Activated CD8-positive, alpha-beta T cell treated with anti-CD3 and anti-CD28 coated beads for 36 hours (primary cell): ENCODE data around the gene TNFRSF9. TPM values are rescaled to one million over a fixed set of nuclear protein-coding genes. Genes with fewer than 3 reads are reported as not detected.
"Not testable (repeated sequence)": the region's sequence is repeated elsewhere in the genome, so short reads cannot be mapped to it uniquely, and the experiment has no call there.

Experiments used
- ATAC-seq: fragments of 200-7000 bp; cut with Tn5 transposase; one replicate; pipeline ENCODE4 v1.10.0; 2021; ENCODE audit warnings: mild to moderate bottlenecking, moderate library complexity
- CTCF ChIA-PET: fragments of 350-600 bp; sonication (Branson Sonifier 250); formaldehyde crosslinking; loops from one replicate; lab custom pipeline; 2021; ENCODE audit warnings: antibody characterized with exemption; lab: Charles Lee
- POLR2A ChIA-PET: fragments of 350-600 bp; sonication (Branson Sonifier 250); formaldehyde crosslinking; loops from one replicate; lab custom pipeline; 2021; ENCODE audit warnings: antibody characterized with exemption; lab: Charles Lee
- DNase-seq: peaks from one replicate; pipeline ENCODE4 v3.0.0-alpha.2; 2020
- H3K27ac Mint-ChIP-seq: one replicate; pipeline ENCODE4 v1.8.0; 2021; ENCODE audit warnings: mild to moderate bottlenecking, mixed read lengths
- H3K27me3 Mint-ChIP-seq: one replicate; pipeline ENCODE4 v1.8.0; 2021; ENCODE audit warnings: mixed read lengths
- H3K36me3 Mint-ChIP-seq: one replicate; pipeline ENCODE4 v1.8.0; 2021; ENCODE audit warnings: low read depth, mixed read lengths
- H3K4me1 Mint-ChIP-seq: one replicate; pipeline ENCODE4 v1.8.0; 2021; ENCODE audit warnings: low read depth, mixed read lengths
- H3K4me3 Mint-ChIP-seq: one replicate; pipeline ENCODE4 v1.8.0; 2021; ENCODE audit warnings: mild to moderate bottlenecking, moderate library complexity, mixed read lengths
- H3K9me3 Mint-ChIP-seq: one replicate; pipeline ENCODE4 v1.8.0; 2021; ENCODE audit warnings: mixed read lengths
- CTCF ChIP-seq: fragments of 200-600 bp; IDR thresholded peaks from one replicate; pipeline ENCODE4 v1.8.0; 2022; ENCODE audit warnings: antibody characterized with exemption, mild to moderate bottlenecking
- intact Hi-C: fragments of 100-400 bp; cut with micrococcal nuclease; formaldehyde crosslinking; loops from one replicate; pipeline ENCODE4 v1.10.0; 2022
- total RNA-seq, 2 experiments: library from RNA; stranded (reverse); gene quantifications; one replicate each; pipeline ENCODE4 v1.2.3, GENCODE V29; 2021

TNFRSF9 gene
- total RNA-seq, 2 experiments from 2014 or later: 214 to 219 TPM

- ChIA-PET CTCF (interaction anchor here (1.8 kb wide), 1 partner anchor 45 kb away, joined by 5 read pairs; no protein-coding TSS in a partner anchor), POLR2A (interaction anchor here (0.6 to 1.2 kb wide), 3 partner anchors 11 to 88 kb away, joined by 3 read pairs; no protein-coding TSS in a partner anchor)
- peak overlapping the region; percentile 61 for H3K27ac Mint-ChIP-seq
- no peaks in the 10 kb centered on the region for H3K9me3 Mint-ChIP-seq
- H3K4me3 Mint-ChIP-seq: no peak overlapping the region
- ATAC-seq (no peak), DNase-seq (no peak)
- intact Hi-C loops: no loop called here
- H3K36me3 Mint-ChIP-seq: peaks cover 65% of the 10 kb centered on the region
- TF ChIP-seq CTCF: no peak
- H3K4me1 Mint-ChIP-seq: peaks cover 31% of the 10 kb centered on the region
- H3K27me3 Mint-ChIP-seq: no peaks in the 10 kb centered on the region
Observed at GRCh38 chr1:7970246-7970645, 29.6 kb upstream of the TNFRSF9 start.

- no peaks in the 10 kb centered on the region for H3K27me3 Mint-ChIP-seq
- H3K36me3 Mint-ChIP-seq: peaks cover 80% of the 10 kb centered on the region
- peak overlapping the region; percentile 66 for H3K27ac Mint-ChIP-seq
- POLR2A ChIA-PET: interaction anchor here (0.9 kb wide), 1 partner anchor 17 kb away, joined by 4 read pairs; no protein-coding TSS in a partner anchor
- no peaks in the 10 kb centered on the region for H3K9me3 Mint-ChIP-seq
- intact Hi-C loops: no loop called here
- H3K4me3 Mint-ChIP-seq: no peak overlapping the region
- CTCF ChIA-PET: interaction anchor here (1.0 kb wide), 1 partner anchor 48 kb away, joined by 4 read pairs; no protein-coding TSS in a partner anchor
- DNase-seq: no peak
- TF ChIP-seq CTCF: no peak
- peaks cover 52% of the 10 kb centered on the region for H3K4me1 Mint-ChIP-seq
- ATAC-seq: no peak
Observed at GRCh38 chr1:7967651-7968050, 27.0 kb upstream of the TNFRSF9 start.

- Mint-ChIP-seq H3K4me1 (peaks cover 52% of the 10 kb centered on the region), H3K27ac (peak overlapping the region; percentile 66), H3K27me3 (no peaks in the 10 kb centered on the region), H3K4me3 (peak overlapping the region; percentile 4), H3K9me3 (no peaks in the 10 kb centered on the region), H3K36me3 (peaks cover 80% of the 10 kb centered on the region)
- ATAC-seq (no peak), DNase-seq (no peak)
- CTCF ChIA-PET: interaction anchor here (1.0 to 2.1 kb wide), 2 partner anchors 8 to 48 kb away, joined by 4 to 14 read pairs; no protein-coding TSS in a partner anchor
- TF ChIP-seq CTCF: no peak
- intact Hi-C loops: no loop called here
- POLR2A ChIA-PET: interaction anchor here (0.9 kb wide), 1 partner anchor 17 kb away, joined by 4 read pairs; no protein-coding TSS in a partner anchor
Observed at GRCh38 chr1:7967196-7967595, 26.6 kb upstream of the TNFRSF9 start.

GRCh38 chr1:7964476-7964875 lies 23.8 kb upstream of the TNFRSF9 start:
- peak overlapping the region; percentile 99 for H3K27ac Mint-ChIP-seq
- H3K4me1 Mint-ChIP-seq: peaks cover 59% of the 10 kb centered on the region
- peaks cover 69% of the 10 kb centered on the region for H3K36me3 Mint-ChIP-seq
- intact Hi-C loops: no loop called here
- DNase-seq (no peak), ATAC-seq (no peak)
- ChIA-PET POLR2A (interaction anchor here (1.2 to 5.7 kb wide), 2 partner anchors 11 to 23 kb away, joined by 4 to 39 read pairs; partner anchors contain the start of gene TNFRSF9), CTCF (interaction anchor here (2.9 kb wide), 1 partner anchor 11 kb away, joined by 17 read pairs; no protein-coding TSS in a partner anchor)
- TF ChIP-seq CTCF: no peak
- H3K4me3 Mint-ChIP-seq: peak overlapping the region; percentile 98
- no peaks in the 10 kb centered on the region for H3K27me3 Mint-ChIP-seq
- no peaks in the 10 kb centered on the region for H3K9me3 Mint-ChIP-seq

- H3K4me3 Mint-ChIP-seq: peak overlapping the region; percentile 98
- H3K27me3 Mint-ChIP-seq, DNase-seq, ATAC-seq, intact Hi-C loops, H3K9me3 Mint-ChIP-seq: not testable (repeated sequence)
- peaks cover 67% of the 10 kb centered on the region for H3K36me3 Mint-ChIP-seq
- peak overlapping the region; percentile 99 for H3K27ac Mint-ChIP-seq
- peaks cover 63% of the 10 kb centered on the region for H3K4me1 Mint-ChIP-seq
- ChIA-PET CTCF (interaction anchor here (2.9 kb wide), 1 partner anchor 11 kb away, joined by 17 read pairs; no protein-coding TSS in a partner anchor), POLR2A (interaction anchor here (1.2 to 5.7 kb wide), 2 partner anchors 11 to 22 kb away, joined by 4 to 39 read pairs; partner anchors contain the start of gene TNFRSF9)
Observed at GRCh38 chr1:7963841-7964240, 23.2 kb upstream of the TNFRSF9 start.

GRCh38 chr1:7963378-7963730 lies 22.7 kb upstream of the TNFRSF9 start:
- ATAC-seq, intact Hi-C loops, DNase-seq, H3K27me3 Mint-ChIP-seq, H3K9me3 Mint-ChIP-seq: not testable (repeated sequence)
- ChIA-PET CTCF (interaction anchor here (2.9 kb wide), 1 partner anchor 12 kb away, joined by 17 read pairs; no protein-coding TSS in a partner anchor), POLR2A (interaction anchor here (5.7 kb wide), 1 partner anchor 22 kb away, joined by 39 read pairs; the partner anchor contains the start of gene TNFRSF9)
- Mint-ChIP-seq H3K4me3 (peak overlapping the region; percentile 98), H3K4me1 (peaks cover 63% of the 10 kb centered on the region), H3K27ac (peak overlapping the region; percentile 99), H3K36me3 (peaks cover 66% of the 10 kb centered on the region)
